ENCODE measurements around the gene GPA33.

GPA33 gene

DNA sequence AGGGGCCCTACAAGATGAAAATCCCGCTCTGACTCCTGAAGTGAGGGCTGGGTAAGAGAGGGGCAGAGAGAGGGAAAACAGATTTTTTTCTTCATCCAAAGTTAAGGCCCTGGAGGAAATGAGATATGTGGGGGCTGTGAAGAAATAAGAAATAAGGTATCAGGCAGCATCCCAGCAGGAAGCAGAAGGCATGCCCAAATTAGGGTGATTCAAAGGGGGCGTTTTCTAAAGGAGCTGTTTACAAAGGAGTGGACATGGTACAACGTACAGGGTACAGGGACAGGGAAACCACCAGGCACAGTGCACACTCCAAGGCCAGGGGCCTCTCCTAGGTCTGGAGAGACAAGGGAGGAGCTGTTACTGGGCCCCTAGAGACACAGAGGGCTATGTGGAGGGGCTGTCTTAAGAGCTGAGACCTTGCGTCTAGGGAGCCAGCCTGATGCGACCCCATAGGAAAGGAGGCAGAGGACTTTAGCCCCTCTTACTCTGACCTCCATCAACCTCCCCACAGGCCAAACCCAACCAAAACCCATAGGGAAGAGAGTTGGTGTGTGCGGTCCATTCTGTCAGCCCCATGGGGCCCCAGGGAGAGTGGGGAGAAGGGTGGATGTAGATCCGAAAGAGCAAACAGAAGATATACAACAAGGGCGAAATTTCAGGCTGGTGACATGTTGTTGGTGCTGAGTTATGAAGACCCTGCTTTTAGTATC lies 42.3 kb upstream of the GPA33 start:
- ATAC-seq: no peak
- TF ChIP-seq TOX (CRISPR knock-in tag; IDR thresholded peaks at IDR 0.05; ENCODE audit: borderline replicate concordance) (no peak), ZNF70 (CRISPR knock-in tag; IDR thresholded peaks at IDR 0.05) (no peak), CSDC2 (CRISPR knock-in tag; IDR thresholded peaks at IDR 0.05) (no peak), PPARA (CRISPR knock-in tag; IDR thresholded peaks at IDR 0.05; ENCODE audit: borderline replicate concordance) (no peak), RARB (CRISPR knock-in tag; IDR thresholded peaks at IDR 0.05) (no peak), SNAI2 (CRISPR knock-in tag; IDR thresholded peaks at IDR 0.05) (no peak), ZC3H10 (CRISPR knock-in tag; IDR thresholded peaks at IDR 0.05) (no peak), ISL1 (CRISPR knock-in tag; IDR thresholded peaks at IDR 0.05) (no peak)
- TF ChIP-seq, protein P1, sequence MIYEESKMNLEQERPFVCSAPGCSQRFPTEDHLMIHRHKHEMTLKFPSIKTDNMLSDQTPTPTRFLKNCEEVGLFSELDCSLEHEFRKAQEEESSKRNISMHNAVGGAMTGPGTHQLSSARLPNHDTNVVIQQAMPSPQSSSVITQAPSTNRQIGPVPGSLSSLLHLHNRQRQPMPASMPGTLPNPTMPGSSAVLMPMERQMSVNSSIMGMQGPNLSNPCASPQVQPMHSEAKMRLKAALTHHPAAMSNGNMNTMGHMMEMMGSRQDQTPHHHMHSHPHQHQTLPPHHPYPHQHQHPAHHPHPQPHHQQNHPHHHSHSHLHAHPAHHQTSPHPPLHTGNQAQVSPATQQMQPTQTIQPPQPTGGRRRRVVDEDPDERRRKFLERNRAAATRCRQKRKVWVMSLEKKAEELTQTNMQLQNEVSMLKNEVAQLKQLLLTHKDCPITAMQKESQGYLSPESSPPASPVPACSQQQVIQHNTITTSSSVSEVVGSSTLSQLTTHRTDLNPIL (CRISPR knock-in tag; IDR thresholded peaks at IDR 0.05; ENCODE audit: low read depth): no peak
- TF ChIP-seq, protein P2, sequence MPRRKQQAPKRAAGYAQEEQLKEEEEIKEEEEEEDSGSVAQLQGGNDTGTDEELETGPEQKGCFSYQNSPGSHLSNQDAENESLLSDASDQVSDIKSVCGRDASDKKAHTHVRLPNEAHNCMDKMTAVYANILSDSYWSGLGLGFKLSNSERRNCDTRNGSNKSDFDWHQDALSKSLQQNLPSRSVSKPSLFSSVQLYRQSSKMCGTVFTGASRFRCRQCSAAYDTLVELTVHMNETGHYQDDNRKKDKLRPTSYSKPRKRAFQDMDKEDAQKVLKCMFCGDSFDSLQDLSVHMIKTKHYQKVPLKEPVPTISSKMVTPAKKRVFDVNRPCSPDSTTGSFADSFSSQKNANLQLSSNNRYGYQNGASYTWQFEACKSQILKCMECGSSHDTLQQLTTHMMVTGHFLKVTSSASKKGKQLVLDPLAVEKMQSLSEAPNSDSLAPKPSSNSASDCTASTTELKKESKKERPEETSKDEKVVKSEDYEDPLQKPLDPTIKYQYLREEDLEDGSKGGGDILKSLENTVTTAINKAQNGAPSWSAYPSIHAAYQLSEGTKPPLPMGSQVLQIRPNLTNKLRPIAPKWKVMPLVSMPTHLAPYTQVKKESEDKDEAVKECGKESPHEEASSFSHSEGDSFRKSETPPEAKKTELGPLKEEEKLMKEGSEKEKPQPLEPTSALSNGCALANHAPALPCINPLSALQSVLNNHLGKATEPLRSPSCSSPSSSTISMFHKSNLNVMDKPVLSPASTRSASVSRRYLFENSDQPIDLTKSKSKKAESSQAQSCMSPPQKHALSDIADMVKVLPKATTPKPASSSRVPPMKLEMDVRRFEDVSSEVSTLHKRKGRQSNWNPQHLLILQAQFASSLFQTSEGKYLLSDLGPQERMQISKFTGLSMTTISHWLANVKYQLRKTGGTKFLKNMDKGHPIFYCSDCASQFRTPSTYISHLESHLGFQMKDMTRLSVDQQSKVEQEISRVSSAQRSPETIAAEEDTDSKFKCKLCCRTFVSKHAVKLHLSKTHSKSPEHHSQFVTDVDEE (CRISPR knock-in tag; IDR thresholded peaks at IDR 0.05): no peak
- TF ChIP-seq, protein P3, sequence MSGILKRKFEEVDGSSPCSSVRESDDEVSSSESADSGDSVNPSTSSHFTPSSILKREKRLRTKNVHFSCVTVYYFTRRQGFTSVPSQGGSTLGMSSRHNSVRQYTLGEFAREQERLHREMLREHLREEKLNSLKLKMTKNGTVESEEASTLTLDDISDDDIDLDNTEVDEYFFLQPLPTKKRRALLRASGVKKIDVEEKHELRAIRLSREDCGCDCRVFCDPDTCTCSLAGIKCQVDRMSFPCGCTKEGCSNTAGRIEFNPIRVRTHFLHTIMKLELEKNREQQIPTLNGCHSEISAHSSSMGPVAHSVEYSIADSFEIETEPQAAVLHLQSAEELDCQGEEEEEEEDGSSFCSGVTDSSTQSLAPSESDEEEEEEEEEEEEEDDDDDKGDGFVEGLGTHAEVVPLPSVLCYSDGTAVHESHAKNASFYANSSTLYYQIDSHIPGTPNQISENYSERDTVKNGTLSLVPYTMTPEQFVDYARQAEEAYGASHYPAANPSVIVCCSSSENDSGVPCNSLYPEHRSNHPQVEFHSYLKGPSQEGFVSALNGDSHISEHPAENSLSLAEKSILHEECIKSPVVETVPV (CRISPR knock-in tag; IDR thresholded peaks at IDR 0.05): no peak

- TF ChIP-seq BACH2 (CRISPR knock-in tag; IDR thresholded peaks at IDR 0.05; ENCODE audit: borderline replicate concordance) (no peak), GLIS3 (CRISPR knock-in tag; IDR thresholded peaks at IDR 0.05) (no peak), TOX (CRISPR knock-in tag; IDR thresholded peaks at IDR 0.05; ENCODE audit: borderline replicate concordance) (no peak)
- TF ChIP-seq, protein P3 (CRISPR knock-in tag; IDR thresholded peaks at IDR 0.05): no peak
- ATAC-seq: no peak
Observed at GRCh38 chr1:167130829-167131510, 40.8 kb upstream of the GPA33 start.

DNA sequence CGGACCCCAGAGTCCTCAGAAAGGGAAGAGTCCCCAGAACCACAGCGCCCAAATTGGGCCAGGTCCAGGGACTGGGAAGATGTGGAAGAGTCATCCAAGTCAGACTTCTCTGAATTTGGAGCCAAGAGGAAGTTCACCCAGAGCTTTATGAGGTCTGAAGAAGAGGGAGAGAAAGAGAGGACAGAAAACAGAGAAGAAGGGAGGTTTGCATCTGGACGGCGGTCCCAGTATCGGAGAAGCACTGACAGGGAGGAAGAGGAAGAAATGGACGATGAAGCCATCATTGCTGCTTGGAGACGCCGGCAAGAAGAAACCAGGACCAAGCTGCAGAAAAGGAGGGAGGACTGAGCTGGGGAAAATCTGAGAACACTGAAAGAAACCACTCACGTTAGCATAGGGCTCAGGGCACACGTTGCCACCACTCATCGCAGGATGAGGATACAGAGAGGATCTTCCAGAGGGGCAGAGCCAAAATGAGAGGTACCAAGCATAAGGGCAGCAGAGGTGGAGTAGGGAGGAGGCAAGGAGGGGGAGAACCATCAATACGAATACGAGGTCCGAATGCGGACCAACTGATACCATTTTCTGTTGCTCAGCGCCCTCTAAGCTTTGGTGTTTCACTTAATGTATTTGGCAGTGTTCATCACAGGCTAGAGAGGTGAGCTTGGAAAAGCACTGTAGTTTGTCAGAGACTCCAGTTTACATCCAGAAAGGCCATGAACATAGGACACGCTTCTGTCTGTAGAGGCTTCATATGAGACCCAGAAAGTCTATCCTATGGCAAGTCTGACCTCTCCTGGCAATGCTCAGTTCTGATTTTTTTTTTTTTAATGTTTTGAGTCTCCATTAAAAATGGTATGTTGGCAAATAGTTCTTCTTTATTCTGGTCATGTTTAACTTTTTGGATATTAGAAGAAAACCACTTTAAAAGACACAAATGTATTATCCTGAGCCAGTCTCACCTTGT lies 38.4 kb upstream of the GPA33 start:
- no peak for TF ChIP-seq RARB (CRISPR knock-in tag; IDR thresholded peaks at IDR 0.05)
- TF ChIP-seq BACH2 (CRISPR knock-in tag; IDR thresholded peaks at IDR 0.05; ENCODE audit: borderline replicate concordance): no peak
- TF ChIP-seq, protein P3 (CRISPR knock-in tag; IDR thresholded peaks at IDR 0.05): no peak
- no peak for TF ChIP-seq POU6F1 (CRISPR knock-in tag; IDR thresholded peaks at IDR 0.05; ENCODE audit: borderline replicate concordance, low read depth)
- TF ChIP-seq ARNTL (CRISPR knock-in tag; IDR thresholded peaks at IDR 0.05; ENCODE audit: borderline replicate concordance, low read depth): no peak
- TF ChIP-seq ZFP3 (CRISPR knock-in tag; IDR thresholded peaks at IDR 0.05): no peak
- no peak for TF ChIP-seq ZFP30 (CRISPR knock-in tag; IDR thresholded peaks at IDR 0.05)
- TF ChIP-seq CSDC2 (CRISPR knock-in tag; IDR thresholded peaks at IDR 0.05): no peak
- no peak for TF ChIP-seq OSR1 (CRISPR knock-in tag; IDR thresholded peaks at IDR 0.05)
- no peak for TF ChIP-seq TOX (CRISPR knock-in tag; IDR thresholded peaks at IDR 0.05; ENCODE audit: borderline replicate concordance)
- TF ChIP-seq ZNF565 (CRISPR knock-in tag; conservative IDR thresholded peaks at IDR 0.05; ENCODE audit: low read depth): no peak
- no peak for TF ChIP-seq TCF4 (CRISPR knock-in tag; IDR thresholded peaks at IDR 0.05; ENCODE audit: borderline replicate concordance)
- TF ChIP-seq GLIS3 (CRISPR knock-in tag; IDR thresholded peaks at IDR 0.05): no peak
- no peak for TF ChIP-seq SNAI2 (CRISPR knock-in tag; IDR thresholded peaks at IDR 0.05)
- TF ChIP-seq, protein P1 (CRISPR knock-in tag; IDR thresholded peaks at IDR 0.05; ENCODE audit: low read depth): no peak
- TF ChIP-seq ESRRG (CRISPR knock-in tag; IDR thresholded peaks at IDR 0.05): no peak
- no peak for ATAC-seq
